Thyroid gland (tissue), 4 donors: Measurements from ENCODE around the gene ATG16L1.

Experiments
- POLR2A ChIP-seq, 2 donors: fragments of 450-650 bp; IDR thresholded peaks; one replicate each; pipeline ENCODE4 v1.6.1; 2017; ENCODE audit warnings: antibody characterized with exemption in 2 of 2, mild to moderate bottlenecking in 2 of 2, moderate library complexity in 1 of 2
- TF ChIP-seq, protein P1 (sequence below), 6 experiments: fragments of 200-600 bp in 3 of 6; fragments of 450-650 bp in 3 of 6; sonication (generic) in 3 of 6; IDR thresholded peaks; one replicate each; pipeline ENCODE4 v1.5.1; 2016 to 2019; ENCODE audit warnings: antibody characterized with exemption in 6 of 6, mild to moderate bottlenecking in 2 of 6, inconsistent platforms in 1 of 6, moderate library complexity in 1 of 6

DNA sequence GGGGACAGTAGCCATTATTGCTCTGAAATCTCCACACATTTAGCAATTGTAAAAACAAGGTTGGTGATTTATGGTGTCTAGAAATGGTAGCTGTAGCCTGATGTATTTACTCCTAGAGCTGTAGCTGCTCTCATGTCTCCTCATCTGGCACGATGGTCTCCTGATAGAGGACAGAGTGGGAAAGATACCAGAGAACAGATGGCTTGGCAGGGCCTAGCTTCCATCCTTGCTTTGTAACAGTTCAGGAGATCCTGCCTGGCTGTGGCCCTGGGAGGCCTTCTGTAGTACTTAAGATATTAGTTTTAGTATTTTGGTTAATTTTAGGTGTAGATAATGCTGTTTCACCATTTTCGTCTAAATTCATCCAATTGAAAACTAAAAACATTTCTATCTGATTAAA, 6.7 kb downstream of the ATG16L1 start:
- TF ChIP-seq, protein P1, sequence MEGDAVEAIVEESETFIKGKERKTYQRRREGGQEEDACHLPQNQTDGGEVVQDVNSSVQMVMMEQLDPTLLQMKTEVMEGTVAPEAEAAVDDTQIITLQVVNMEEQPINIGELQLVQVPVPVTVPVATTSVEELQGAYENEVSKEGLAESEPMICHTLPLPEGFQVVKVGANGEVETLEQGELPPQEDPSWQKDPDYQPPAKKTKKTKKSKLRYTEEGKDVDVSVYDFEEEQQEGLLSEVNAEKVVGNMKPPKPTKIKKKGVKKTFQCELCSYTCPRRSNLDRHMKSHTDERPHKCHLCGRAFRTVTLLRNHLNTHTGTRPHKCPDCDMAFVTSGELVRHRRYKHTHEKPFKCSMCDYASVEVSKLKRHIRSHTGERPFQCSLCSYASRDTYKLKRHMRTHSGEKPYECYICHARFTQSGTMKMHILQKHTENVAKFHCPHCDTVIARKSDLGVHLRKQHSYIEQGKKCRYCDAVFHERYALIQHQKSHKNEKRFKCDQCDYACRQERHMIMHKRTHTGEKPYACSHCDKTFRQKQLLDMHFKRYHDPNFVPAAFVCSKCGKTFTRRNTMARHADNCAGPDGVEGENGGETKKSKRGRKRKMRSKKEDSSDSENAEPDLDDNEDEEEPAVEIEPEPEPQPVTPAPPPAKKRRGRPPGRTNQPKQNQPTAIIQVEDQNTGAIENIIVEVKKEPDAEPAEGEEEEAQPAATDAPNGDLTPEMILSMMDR (IDR thresholded peaks at IDR 0.05) = no peak
- no peak for TF ChIP-seq POLR2A (IDR thresholded peaks at IDR 0.05)
